Uterus (tissue), 2 donors: ENCODE data around the gene CATSPER1.

Experiments
- POLR2A ChIP-seq, 2 donors: fragments of 450-650 bp; IDR thresholded peaks; one replicate each; pipeline ENCODE4 v1.6.1; 2016; ENCODE audit warnings: antibody characterized with exemption in 2 of 2, mild to moderate bottlenecking in 1 of 2, moderate library complexity in 1 of 2
- TF ChIP-seq, protein P1 (sequence below), 4 experiments: fragments of 200-600 bp in 2 of 4; fragments of 450-650 bp in 2 of 4; sonication (generic) in 2 of 4; IDR thresholded peaks; one replicate each; pipeline ENCODE4 v1.5.1; 2016 to 2019; ENCODE audit warnings: antibody characterized with exemption in 4 of 4, mild to moderate bottlenecking in 2 of 4, moderate library complexity in 1 of 4

GRCh38 chr11:66006891-66007176 lies 19.4 kb downstream of the CATSPER1 start:
- TF ChIP-seq, protein P1, sequence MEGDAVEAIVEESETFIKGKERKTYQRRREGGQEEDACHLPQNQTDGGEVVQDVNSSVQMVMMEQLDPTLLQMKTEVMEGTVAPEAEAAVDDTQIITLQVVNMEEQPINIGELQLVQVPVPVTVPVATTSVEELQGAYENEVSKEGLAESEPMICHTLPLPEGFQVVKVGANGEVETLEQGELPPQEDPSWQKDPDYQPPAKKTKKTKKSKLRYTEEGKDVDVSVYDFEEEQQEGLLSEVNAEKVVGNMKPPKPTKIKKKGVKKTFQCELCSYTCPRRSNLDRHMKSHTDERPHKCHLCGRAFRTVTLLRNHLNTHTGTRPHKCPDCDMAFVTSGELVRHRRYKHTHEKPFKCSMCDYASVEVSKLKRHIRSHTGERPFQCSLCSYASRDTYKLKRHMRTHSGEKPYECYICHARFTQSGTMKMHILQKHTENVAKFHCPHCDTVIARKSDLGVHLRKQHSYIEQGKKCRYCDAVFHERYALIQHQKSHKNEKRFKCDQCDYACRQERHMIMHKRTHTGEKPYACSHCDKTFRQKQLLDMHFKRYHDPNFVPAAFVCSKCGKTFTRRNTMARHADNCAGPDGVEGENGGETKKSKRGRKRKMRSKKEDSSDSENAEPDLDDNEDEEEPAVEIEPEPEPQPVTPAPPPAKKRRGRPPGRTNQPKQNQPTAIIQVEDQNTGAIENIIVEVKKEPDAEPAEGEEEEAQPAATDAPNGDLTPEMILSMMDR (IDR thresholded peaks at IDR 0.05), result no peak
- TF ChIP-seq POLR2A (IDR thresholded peaks at IDR 0.05), result no peak
